ENCODE data around the gene PAX2.

The PAX2 gene

GRCh38 chr10:100819424-100819823 is 74.0 kb downstream of the PAX2 start:
- no peak for DNase-seq
- no peak for ATAC-seq

- no peak for ATAC-seq
- DNase-seq, result no peak
These were observed 77.8 kb downstream of the PAX2 start for GRCh38 chr10:100823194-100823593.

- ATAC-seq (no peak), DNase-seq (no peak)
These were observed 79.5 kb downstream of the PAX2 start for GRCh38 chr10:100824886-100825285.

GRCh38 chr10:100825325-100825875 is 80.0 kb downstream of the PAX2 start:
- ATAC-seq, result no peak
- no peak for DNase-seq

GRCh38 chr10:100826031-100826651 is 80.8 kb downstream of the PAX2 start:
- ATAC-seq, result no peak
- DNase-seq, result no peak

GRCh38 chr10:100826661-100826982 is 81.2 kb downstream of the PAX2 start:
- ATAC-seq (no peak), DNase-seq (no peak)

- peak; percentile 34 for DNase-seq
- peak; percentile 37 for ATAC-seq
These were observed 81.8 kb downstream of the PAX2 start for GRCh38 chr10:100826983-100827818.

- DNase-seq, result peak; percentile 50
- ATAC-seq, result no peak
These were observed 82.7 kb downstream of the PAX2 start for GRCh38 chr10:100827819-100828737.

- ATAC-seq, result peak; percentile 30
These were observed 83.3 kb downstream of the PAX2 start for GRCh38 chr10:100828738-100829096.

GRCh38 chr10:100829097-100829870 is 83.9 kb downstream of the PAX2 start:
- ATAC-seq, result no peak
- DNase-seq, result peak; percentile 13

More at GRCh38 chr10:100828738-100829096, 83.3 kb downstream of the PAX2 start:
- DNase-seq, result peak; percentile 40

- peak; percentile 14 for DNase-seq
These were observed 84.7 kb downstream of the PAX2 start for GRCh38 chr10:100829933-100830727.

GRCh38 chr10:100830728-100831111 is 85.3 kb downstream of the PAX2 start:
- no peak for ATAC-seq
- no peak for DNase-seq

More at GRCh38 chr10:100829933-100830727, 84.7 kb downstream of the PAX2 start:
- ATAC-seq, result no peak

- ATAC-seq, result no peak
- no peak for DNase-seq
These were observed 86.4 kb downstream of the PAX2 start for GRCh38 chr10:100831742-100832141.

- no peak for DNase-seq
- no peak for ATAC-seq
These were observed 90.4 kb downstream of the PAX2 start for GRCh38 chr10:100835810-100836209.

- DNase-seq (no peak), ATAC-seq (no peak)
These were observed 91.5 kb downstream of the PAX2 start for GRCh38 chr10:100836891-100837290.

- no peak for DNase-seq
- no peak for ATAC-seq
These were observed 91.9 kb downstream of the PAX2 start for GRCh38 chr10:100837300-100837699.

- DNase-seq, result no peak
- peak; percentile 55 for ATAC-seq
These were observed 93.6 kb downstream of the PAX2 start for GRCh38 chr10:100838986-100839385.

GRCh38 chr10:100841528-100841927 is 96.1 kb downstream of the PAX2 start:
- DNase-seq (no peak), ATAC-seq (no peak)

- peak; percentile 67 for DNase-seq
- peak; percentile 96 for ATAC-seq
These were observed 102.1 kb downstream of the PAX2 start for GRCh38 chr10:100847440-100847839.

GRCh38 chr10:100848770-100849169 is 103.4 kb downstream of the PAX2 start:
- no peak for ATAC-seq

GRCh38 chr10:100858261-100858660 is 112.9 kb downstream of the PAX2 start:
- DNase-seq, result no peak
- ATAC-seq, result no peak

More at GRCh38 chr10:100848770-100849169, 103.4 kb downstream of the PAX2 start:
- DNase-seq, result no peak
